ENCODE data around the gene PCDHGB7.

The PCDHGB7 gene

GRCh38 chr5:141434006-141434405 lies 16.5 kb downstream of the PCDHGB7 start:
- no peak overlapping the region for H3K4me3 Mint-ChIP-seq
- H3K27me3 Mint-ChIP-seq = peaks cover 32% of the 10 kb centered on the region
- H3K9me3 Mint-ChIP-seq = peaks cover 6% of the 10 kb centered on the region
- H3K27ac Mint-ChIP-seq = no peak overlapping the region
- peaks cover 9% of the 10 kb centered on the region for H3K36me3 Mint-ChIP-seq
- ATAC-seq = no peak
- peaks cover 19% of the 10 kb centered on the region for H3K4me1 Mint-ChIP-seq

DNA sequence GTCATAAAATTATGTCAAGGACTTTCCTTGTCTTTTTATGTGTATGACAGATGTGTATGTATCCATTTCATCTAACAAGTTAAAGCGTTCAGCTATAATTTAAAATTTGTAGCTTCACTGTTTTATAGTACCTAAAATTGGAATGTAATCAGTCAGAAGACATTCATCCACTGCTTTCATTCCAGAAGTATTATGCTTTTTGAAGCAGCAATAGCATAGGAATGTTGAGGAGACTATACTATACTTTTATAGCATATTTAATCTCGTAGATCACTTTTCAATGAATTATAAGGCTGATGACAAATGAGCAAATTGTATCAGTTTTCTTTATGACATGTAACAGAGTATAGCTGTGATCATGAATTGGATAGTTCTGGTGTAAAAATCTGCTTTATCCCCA lies 19.7 kb downstream of the PCDHGB7 start:
- H3K27me3 Mint-ChIP-seq = peaks cover 13% of the 10 kb centered on the region
- H3K36me3 Mint-ChIP-seq = peaks cover 9% of the 10 kb centered on the region
- no peak overlapping the region for H3K4me3 Mint-ChIP-seq
- H3K27ac Mint-ChIP-seq = no peak overlapping the region
- H3K4me1 Mint-ChIP-seq = peaks cover under 1% of the 10 kb centered on the region
- H3K9me3 Mint-ChIP-seq = peaks cover 7% of the 10 kb centered on the region
- ATAC-seq = no peak

DNA sequence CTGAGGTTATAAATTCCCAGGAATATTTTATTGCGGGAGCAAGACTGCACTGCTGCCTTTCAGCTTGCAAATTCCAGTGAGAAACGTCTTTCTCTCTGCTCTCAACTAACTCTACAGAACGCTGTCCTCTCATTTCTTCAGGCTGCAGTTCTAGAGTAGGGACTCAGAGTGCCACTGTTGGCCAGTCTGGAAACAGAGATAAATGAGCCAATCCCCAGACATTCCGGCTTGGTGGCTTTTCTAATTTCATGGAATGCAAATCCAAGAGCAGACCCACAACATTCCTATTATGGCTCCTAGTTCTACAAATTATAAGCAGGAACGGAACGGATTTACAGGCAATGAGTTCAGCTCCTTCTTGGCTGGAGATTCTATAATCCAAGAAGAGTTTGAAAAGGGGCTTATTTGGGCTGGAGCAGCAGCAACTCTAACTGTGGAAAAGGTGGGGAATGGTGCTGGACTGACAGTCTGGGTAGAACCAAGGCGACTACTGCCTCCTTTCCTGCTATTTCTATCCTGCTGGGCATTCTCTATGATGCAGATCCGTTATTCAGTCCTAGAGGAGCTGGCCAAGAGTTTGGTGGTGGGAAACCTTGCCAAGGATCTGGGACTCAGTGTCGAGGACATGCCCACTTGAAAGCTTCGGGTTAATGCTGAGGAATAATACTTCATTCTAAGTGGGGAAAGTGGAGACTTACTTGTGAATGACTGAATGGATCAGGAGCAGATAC lies 22.1 kb downstream of the PCDHGB7 start:
- Mint-ChIP-seq H3K36me3 (no peaks in the 10 kb centered on the region), H3K4me1 (peaks cover 5% of the 10 kb centered on the region), H3K4me3 (no peak overlapping the region), H3K9me3 (peaks cover 3% of the 10 kb centered on the region), H3K27ac (no peak overlapping the region), H3K27me3 (no peaks in the 10 kb centered on the region)
- ATAC-seq = no peak

- peaks cover 3% of the 10 kb centered on the region for H3K9me3 Mint-ChIP-seq
- H3K4me3 Mint-ChIP-seq = no peak overlapping the region
- no peaks in the 10 kb centered on the region for H3K36me3 Mint-ChIP-seq
- H3K4me1 Mint-ChIP-seq = peaks cover 5% of the 10 kb centered on the region
- peaks cover 3% of the 10 kb centered on the region for H3K27me3 Mint-ChIP-seq
- H3K27ac Mint-ChIP-seq = no peak overlapping the region
- ATAC-seq = no peak
Observed at GRCh38 chr5:141440341-141440740, 22.9 kb downstream of the PCDHGB7 start.

DNA sequence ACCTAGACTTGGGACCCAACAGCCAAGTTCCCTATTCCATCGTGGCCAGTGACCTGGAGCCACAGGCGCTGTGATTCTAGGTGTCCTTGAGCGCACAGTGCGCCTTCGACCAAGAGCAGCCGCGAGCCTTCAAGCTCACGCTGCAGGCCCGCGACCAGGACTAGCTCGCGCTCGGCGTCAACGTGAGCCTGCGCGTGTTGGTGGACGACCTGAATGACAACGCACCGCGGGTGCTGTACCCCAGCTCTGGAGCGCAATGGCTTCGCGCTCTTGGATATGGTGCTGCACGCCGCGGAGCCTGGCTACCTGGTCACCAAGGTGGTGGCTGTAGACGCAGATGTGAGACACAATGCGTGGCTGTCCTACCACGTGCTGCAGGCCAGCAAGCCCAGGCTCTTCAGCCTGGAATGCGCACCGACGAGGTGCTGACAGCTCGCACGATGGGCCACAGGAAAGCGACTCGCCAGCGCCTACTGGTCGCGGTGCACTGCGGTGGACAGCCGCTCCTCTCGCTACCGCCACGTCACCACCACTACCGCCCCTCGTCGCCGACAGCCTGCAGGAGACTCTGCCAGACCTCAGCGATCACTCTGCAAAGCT lies 24.2 kb downstream of the PCDHGB7 start:
- peaks cover 12% of the 10 kb centered on the region for H3K27me3 Mint-ChIP-seq
- peaks cover 5% of the 10 kb centered on the region for H3K4me1 Mint-ChIP-seq
- no peak for ATAC-seq
- H3K4me3 Mint-ChIP-seq = no peak overlapping the region
- H3K27ac Mint-ChIP-seq = no peak overlapping the region
- peaks cover 3% of the 10 kb centered on the region for H3K9me3 Mint-ChIP-seq
- H3K36me3 Mint-ChIP-seq = no peaks in the 10 kb centered on the region

- ATAC-seq = no peak
- Mint-ChIP-seq H3K27me3 (no peaks in the 10 kb centered on the region), H3K4me3 (no peak overlapping the region), H3K36me3 (peaks cover 6% of the 10 kb centered on the region), H3K27ac (no peak overlapping the region), H3K4me1 (no peaks in the 10 kb centered on the region), H3K9me3 (no peaks in the 10 kb centered on the region)
Observed at GRCh38 chr5:141465351-141465750, 47.9 kb downstream of the PCDHGB7 start.

All from stimulated activated memory B cell treated with anti-CD40 and anti-IgM and Interleukin-4, amounts not matched to agents 10 μg/mL and 1 μg/mL and 100 μg/mL, for 72 hours (primary cell).